NCI-H1436 treated with DMSO at 0.1 percent for 48 hours (cell line): ENCODE results near the gene FAM163B.

ENCODE experiments used
- DNase-seq: peaks from one replicate; lab custom pipeline; 2025; lab: John Stamatoyannopoulos, UW

FAM163B gene

DNA sequence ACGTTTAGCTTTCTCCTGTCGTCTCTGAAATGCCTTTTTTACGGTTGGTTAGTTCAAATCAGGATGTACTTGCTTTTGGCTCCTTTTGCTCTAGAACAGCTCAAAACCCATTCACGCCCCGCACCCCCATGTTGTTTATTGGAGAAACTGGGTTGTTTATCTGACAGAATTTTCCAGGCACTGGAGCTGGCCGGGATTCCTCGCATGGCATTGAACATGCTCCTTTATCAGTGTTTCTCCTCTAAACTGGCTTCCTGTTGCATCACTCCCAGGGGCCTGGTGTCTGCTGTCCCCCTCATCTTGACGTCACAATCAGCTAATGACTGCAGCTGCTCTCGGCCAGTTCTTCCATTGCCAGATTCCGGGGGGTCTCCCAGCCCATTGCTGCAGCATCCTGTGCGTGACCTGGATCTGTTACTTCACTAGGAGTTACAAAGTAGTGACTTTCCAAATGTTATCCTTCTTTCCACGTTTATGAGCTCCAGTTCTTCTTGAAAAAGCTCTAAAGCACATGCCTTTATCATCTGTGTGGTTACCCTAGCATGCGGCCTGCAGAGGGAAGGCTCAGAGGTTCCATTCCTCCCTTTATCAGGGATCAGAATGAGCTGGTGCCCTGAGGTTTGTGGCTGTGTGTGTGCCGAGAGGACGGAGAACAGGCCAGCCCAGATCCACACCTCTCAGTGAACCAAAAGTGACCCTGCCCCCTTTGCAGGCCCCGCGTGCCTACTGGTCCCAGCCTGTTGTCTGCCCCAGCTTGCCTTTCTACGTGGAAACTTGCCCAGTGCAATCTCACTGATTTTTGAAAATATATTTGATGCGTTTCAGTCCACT is 27.5 kb downstream of the FAM163B start:
- no peak for DNase-seq

DNA sequence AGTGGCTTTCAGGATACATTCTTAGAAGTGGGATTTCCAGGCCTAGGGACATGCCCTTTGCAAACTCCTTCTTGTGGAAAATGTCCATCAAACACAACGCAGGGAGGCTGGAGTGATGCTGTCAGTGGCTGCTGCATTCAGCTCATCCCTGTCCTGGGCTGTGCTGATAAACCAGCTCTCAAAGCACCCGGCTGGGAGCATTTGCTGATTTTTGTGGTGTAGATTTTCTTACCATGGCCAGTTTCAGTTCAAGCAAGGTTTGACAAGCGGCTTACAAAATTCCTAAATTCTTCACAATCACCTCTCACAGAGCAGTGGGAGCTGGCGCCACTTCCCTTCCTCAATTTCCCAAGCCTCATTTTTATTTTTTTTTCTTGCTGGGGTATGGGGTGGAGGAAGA is 28.2 kb downstream of the FAM163B start:
- DNase-seq = no peak

DNA sequence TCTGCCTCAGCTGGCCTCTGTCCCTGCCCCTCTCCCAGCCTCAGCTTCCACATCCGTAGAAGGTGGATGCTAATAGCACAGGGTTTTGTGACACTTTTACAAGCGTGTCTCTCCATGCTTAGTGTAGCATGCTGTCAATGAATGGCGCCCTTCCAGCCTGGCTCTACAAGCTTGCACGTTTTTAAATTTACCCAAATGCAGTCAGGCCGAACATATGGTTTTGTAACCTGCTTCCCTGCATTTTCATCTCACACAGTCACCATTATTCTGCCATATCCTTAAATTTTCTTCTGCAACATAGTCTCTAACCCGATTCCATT is 28.8 kb downstream of the FAM163B start:
- DNase-seq = no peak

DNA sequence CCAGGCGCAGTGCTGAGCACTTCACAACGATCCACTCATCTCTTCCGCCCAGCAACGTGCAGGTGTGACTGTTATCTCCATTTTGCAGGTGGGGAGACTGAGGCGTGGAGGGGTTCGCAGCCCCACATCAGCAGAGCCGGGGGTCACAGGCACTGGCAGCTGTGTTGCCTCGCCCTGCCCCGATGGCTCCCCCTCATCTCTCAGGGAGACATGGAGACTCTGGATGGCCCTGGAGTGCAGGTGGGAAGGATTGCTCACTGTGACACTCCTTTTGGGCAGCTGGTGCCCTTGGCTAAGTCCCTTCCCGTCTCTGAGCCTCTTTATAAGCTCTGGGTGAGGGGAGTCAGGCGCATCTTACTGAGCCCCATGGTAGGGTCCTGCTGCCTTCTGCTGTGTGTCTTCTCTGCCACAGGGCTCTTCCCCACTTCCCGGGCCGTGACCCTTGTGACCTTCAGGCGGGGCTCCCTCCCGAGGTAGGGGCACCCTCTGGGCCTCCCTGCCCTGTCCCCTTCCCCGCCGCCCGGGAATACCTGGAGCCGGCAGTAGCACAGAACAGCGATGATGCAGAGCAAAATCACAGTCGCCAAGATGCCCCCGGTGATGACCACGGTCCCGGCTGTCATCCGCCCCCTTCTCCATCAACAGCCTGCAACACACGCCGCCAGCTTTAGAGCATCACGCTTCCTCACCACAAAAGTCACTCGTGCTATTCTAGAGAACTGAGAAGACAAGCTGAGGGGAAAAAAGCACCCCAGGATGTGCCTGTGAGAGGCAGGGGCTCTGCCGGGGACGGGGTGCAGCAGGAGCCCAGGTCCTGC is 29.4 kb downstream of the FAM163B start:
- DNase-seq = no peak

DNA sequence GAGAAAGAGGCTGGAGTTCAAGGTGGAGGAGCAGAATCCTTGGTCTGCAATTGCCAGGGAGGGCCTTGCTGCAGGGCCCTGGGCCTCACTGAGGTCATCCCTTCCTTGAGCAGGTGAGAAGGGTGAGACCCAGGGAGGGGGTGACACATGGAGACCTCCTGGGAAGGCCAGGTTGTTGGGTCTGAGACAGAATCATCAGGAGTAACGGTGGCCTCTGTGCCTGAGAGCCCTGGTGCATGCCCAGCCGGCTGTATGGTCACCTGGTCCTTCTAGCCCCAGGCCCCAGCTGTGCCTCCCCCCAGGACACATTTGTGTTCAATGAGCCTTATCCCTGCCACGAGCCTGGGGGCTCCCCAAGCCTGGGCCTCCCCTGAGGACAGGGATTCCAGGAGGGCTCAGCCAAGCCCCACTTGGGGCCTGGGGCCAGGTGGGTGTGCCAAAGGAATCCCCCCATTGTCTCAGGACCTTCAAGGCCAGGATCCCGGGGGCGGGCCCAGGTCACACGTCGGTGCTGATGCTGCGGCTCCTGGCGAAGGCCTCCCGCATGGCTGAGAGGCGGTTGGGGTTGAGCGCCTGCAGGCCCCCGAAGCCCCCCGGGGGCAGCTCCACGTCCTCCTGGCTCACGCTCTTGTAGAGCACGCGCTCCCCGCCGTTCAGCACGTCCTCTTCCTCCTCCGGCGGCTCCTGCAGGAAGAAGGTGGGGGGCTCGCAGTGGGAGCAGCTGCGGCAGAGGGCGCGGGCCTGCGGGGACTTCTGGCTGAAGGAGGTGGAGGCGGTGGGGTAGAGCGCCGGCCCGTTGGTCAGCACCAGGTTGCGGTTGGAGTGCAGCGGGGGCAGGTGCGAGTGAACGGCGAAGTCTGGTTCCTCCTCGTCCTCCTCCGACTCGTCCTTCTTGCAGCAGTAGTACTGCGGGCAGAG is 30.4 kb downstream of the FAM163B start:
- DNase-seq = no peak

DNA sequence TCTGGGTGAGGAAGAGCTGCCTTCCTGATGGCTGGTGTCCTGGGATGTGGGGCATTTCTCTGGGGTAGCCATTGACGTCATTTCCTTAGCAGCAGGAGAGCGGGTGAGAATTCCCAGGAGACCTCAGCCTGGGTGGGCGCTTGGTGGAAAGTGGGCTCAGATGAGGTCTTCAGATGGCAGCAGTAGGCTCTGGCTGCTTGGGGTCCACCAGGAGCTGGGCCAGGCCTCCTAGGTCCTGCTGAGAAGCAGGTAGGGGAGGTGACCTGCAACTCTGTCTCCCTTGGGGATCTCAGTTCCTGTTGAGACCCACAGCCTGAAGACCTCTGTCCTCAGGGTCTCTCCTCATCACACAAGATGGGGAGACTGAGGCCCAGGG is 31.5 kb downstream of the FAM163B start:
- no peak for DNase-seq

DNA sequence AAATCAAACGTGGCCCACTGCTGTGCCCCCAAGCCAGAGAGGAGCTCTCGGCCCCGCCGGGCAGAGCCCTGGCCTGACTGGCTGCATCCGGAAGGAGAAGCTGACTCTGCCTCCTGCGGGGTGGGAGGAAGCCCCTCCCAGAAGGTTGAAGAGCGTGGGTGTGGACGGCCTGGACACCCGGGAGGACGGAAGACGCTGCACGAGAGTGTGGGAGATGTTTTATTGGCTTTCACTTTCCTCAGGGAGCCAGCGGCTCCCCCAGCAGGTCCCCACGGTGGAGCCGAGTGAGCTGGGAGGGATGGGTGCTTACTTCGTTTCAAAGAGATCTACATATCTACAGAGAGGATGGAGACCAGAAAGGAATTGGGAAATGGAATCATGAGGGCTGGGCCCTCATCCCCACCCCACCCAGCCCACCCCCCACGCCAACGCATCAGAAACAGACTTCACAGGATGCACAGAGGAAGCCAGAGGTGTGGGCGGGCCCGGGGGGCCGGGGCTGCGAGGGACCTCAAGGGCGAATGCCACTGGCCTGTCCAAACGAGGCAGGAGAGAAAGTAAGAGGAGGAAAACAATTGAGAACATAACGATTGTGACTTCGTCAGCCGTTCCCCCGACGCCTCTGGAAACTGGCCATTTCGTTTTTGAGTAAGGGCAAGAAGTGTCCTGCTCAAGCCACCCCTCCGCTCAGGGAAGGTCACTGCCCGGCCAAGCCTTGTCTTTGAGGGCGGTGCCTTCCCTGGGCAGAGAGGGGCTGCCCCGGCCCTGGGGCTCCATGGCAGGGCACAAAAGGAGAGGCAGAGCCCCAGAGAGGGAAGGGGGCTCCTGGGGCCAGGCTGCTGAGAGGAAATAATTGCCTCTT is 32.1 kb downstream of the FAM163B start:
- no peak for DNase-seq

DNA sequence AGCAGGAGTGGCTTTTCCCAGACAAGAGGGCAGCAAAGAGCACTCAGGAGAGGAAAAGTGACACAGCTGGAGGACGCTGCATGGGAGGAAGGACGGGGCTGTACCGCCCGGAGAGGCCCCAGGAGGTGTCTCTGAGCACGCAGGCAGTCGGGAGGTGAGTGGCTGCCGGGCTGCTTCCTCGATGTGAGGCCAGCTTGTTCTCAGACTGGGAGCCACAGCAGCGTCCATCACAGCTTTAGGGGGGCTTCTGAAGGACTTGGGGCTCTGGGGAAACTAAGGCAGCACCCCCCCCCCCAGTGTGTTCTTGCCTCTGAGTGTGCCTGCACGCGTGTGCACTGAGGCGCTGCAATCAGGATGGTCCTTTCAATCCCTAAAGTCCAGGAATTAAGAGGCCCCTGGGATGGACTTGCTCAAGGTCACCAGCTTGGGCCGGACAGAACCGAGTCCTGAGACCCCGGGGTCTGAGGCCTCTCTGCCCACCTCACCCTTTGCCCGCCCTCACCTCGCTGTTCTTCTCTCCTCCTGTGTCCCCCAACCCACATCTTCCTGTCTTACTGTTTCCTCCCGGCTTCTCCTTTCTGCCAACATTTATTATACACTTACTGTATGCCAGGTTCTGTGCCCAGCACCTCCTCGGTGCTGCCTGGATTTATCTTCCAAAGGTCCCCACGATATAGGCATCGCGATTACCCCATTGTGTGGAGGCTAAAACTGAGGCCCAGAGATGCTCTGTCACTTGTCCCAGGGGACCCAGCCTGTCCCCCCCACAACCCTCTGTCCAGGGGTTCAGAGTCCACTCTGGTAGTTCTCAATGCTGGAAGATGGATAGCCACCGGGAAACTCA is 32.9 kb downstream of the FAM163B start:
- DNase-seq = no peak

DNA sequence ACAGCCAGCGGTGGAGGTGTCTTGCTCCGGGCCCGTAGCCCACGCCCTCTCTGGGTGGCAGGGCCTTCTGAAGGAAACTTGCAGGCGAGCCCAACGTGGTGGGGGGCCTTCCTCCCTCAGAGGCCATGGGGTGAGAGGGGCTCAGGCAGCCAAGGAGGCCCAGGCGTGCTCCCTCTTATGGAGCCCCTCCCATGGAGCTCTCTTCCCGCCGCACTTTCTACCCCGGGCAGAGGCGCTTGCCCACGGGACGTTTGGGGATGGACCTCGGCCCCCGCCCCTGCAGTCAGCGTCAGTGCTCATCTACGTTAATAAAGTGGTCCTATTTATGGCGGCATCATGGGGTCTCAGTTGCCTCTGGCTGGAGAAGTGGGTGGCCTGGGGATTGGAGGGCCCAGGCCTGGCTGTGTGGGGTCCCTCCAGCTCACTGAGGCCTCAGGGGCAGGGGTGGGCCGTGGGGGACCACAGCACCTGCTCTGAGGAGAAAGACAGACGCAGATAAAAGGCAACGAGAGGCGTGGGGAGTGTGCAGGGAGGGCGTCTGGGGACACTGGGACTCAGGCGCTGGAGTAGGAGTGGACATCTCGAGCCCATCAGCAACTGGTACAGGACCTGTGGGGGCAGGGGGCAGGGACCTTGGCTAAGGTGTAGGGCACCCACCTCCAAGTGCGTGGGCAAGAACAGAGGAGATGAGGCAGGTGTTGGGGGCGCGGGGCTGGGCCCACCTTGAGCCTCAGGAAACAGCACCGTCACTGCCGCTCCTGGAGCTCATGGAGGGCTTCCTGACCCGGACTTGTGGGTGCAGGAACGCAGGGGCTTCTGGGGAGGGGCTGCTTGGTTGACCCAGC is 33.8 kb downstream of the FAM163B start:
- no peak for DNase-seq

DNA sequence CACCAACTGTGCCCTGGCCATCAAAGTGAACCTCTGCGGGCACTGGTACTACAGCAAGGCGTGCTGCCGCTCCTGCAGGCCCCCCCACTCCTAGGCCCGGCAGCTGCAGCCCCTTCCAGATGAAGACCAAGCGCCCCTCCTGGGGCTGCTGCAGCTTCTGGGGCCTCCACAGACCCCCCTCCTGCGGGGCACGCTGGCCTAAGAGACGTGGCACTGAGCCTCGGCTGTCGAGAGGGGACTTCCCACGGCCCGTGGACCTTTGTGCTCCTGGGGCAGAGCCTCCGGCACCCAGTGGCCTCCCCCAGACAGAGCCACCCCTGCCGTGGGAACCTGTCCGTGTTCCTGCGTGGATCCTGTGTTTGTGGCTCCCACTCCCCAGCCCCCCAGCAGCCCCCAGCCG is 34.4 kb downstream of the FAM163B start:
- no peak for DNase-seq

DNA sequence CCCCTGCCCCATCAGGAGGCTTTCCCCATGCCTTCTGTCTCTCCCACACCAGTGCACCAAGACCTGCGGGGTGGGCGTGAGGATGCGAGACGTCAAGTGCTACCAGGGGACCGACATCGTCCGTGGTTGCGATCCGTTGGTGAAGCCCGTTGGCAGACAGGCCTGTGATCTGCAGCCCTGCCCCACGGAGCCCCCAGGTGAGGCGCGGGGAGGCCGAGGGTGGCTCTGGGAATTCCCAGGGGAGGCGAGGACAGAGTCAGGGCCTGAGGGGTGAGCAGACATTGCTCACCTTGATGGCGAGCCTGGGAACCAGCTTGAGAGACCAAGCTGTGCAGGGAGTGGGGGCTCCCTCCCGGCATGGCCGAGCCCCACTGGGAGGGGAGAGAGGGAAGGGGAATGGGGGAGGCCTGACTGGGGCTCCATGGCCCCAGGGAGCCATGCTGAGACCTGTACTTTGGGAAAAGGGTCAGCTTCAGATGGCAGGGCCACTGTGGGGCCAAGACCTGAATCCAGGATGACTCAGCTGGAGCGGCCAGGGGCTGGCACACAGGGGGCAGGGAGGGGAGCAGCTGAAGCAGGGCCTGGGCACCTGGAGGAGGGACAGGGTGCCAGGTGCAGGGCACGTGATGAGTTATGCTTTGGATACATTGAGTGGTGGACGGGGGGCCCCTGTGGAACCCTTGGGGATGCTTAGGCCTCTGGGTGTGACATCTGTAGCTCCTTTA is 35.2 kb downstream of the FAM163B start:
- DNase-seq = no peak

DNA sequence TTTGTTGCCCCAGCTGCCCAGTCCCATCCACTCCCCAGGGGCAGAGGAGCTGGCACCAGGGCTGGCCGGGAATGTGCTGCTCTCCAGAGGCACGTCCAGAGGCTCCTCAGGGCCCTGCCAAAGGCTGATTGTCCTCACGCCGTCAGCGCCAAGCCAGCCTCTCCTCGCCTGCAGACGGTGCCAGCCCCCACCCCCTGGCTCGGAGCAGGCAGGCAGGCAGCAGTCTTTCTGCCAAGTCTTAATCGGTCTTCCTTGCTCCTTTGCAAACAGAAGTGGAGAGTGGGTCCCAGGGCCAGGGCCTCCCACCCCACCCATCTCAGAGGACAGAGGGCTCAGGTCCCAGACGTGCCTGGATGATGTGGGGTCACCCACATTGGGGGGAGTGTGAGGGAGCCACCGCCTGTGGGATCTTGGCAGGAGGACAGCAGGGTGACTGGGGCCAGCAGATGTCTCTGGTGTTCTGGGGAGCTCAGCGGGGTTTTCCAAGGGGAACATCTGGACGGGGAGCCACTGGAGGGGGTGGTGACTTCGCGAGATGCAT is 36.3 kb downstream of the FAM163B start:
- DNase-seq = no peak

DNA sequence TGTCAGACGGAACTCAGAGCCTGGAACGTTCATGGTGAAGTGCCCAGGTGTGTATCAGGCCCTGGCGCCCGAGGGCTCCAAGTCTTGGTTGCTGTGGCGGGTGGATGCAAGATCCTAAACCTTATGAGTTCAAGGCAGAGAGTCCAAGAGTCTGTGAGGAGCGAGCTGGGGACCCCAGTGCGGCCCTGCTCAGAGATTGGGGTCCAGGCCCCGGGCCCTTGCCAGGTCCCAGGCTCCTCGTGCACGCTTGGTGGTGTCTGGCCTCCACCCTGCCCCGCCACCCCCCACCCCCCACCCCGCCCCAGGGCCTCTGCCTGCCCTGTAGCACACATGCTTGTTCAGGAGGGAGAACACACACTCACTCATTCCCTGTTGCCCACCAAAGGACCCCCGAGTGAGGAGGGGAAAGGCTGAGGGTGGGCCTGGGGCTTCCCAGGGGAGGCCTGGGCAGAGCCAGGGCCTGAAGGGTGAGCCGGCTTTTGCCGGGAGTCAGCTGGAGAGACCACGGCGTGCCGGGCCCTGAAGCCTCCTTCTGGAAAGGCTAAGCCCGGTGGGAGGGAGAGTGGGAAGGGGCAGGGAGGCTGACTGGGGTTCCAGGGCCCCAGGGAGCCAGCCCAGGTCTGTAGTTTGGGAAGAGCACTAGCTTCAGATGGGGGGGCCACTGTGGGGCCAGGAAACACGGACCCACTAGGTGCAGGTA is 37.1 kb downstream of the FAM163B start:
- no peak for DNase-seq

DNA sequence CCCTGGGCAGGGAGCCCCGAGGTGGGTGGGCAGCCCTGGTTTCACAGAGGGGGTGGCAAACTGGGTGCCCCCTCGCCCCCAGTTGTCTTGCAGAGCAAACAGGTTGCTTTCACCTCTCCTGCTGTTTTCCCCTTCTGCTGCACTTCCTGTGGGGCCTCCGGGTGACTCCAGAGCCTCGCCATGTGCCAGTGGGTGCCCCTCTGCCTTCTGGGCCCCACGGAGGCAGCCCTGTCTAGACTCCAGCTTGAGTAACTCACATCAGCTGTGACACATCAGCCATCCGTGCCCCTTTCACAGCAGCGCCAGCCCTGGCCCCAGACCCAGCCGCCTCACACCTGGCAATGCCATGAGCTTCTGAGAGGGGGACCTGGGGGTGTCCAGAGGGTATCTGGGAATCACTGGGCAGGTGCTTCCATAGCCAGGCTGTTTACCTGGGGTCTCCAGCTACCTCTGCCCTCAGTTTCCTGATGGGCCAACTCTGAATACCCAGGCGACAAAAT is 37.7 kb downstream of the FAM163B start:
- no peak for DNase-seq

DNA sequence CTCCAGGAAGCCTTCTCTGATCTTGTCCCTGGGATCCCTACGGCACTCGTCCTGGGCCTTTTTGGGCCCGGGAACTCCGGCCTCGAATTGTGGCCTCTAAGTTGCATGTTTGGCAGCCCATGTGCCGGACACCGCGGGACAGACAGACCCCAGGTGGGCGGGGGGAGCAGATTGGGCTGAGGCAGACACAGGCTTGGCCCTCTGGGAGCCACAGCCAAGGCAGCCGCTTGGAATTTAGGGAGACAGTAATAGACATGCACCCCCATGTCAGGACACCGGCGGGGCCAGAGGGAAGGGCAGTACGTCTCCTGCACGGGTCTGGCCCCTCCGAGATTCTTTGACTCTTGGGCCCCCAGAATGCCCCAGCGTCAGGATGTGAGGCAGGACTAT is 38.5 kb downstream of the FAM163B start:
- DNase-seq = no peak

DNA sequence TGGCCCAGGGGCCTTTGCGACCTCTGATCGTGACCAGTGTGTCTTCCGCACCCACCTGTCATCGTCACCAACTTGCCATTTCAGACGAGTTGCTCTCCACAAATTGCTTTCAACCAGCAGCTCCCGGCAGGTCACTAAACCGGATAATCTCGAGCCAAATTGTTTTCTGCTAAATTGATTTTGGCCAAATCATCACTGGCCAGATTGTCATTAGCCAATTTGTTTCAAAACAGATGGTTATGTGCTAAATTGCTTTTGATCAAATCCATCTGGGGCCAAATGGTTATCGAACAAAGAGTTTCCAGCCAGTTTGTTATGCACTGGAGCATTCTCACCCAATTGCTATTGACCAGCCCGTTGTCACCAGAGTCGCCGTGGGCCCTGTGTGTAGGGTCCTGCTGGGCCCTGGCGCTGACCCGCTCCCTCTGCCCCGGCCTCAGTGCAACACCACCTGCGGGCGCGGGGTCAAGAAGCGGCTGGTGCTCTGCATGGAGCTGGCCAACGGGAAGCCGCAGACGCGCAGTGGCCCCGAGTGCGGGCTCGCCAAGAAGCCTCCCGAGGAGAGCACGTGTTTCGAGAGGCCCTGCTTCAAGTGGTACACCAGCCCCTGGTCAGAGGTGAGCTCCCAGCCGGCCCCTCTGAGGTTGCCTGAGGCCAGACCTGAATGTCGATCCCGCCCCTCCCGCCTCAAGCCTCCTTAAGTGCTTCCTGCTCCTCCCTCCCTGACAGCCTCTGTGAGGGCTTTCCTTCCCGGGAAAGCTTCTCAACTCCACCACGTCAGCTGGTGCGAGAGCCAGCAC is 39.1 kb downstream of the FAM163B start:
- no peak for DNase-seq
